Upper lobe of left lung (tissue), 4 donors: ENCODE measurements around the gene CDH22.

Experiments
- CTCF ChIP-seq, 6 experiments: fragments of 450-650 bp in 4 of 6; fragments of 200-600 bp in 2 of 6; sonication (generic) in 2 of 6; IDR thresholded peaks; one replicate each; pipeline ENCODE4 v1.5.1; 2016 to 2019; ENCODE audit warnings: antibody characterized with exemption in 6 of 6
- POLR2A ChIP-seq, 4 donors: fragments of 450-650 bp; IDR thresholded peaks; one replicate each; pipeline ENCODE4 v1.5.1; 2016 to 2017; ENCODE audit warnings: antibody characterized with exemption in 4 of 4, mild to moderate bottlenecking in 2 of 4
- POLR2AphosphoS5 ChIP-seq, 2 donors: sonication (generic); formaldehyde crosslinking; IDR thresholded peaks; one replicate each; pipeline ENCODE4 v1.5.1; 2017; ENCODE audit warnings: antibody characterized with exemption in 2 of 2

- TF ChIP-seq CTCF (IDR thresholded peaks at IDR 0.05) (no peak), POLR2A (IDR thresholded peaks at IDR 0.05) (no peak), POLR2AphosphoS5 (IDR thresholded peaks at IDR 0.05) (no peak)
These were observed 15.2 kb downstream of the CDH22 start for GRCh38 chr20:46293084-46293483.
